GM23248 (cell line): ENCODE results near the gene ESAM. TPM values are rescaled to one million over a fixed set of nuclear protein-coding genes. Genes with fewer than 3 reads are reported as not detected.

Experiments
- DNase-seq: peaks from one replicate; pipeline ENCODE4 v3.0.0-alpha.2; 2015
- H2AFZ ChIP-seq: fragments of 200-600 bp; sonication (generic); 2 replicates; pipeline ENCODE4 v1.6.1; 2016; ENCODE audit warnings: antibody characterized with exemption
- H3F3A ChIP-seq: fragments of 200-600 bp; sonication (generic); 2 replicates; pipeline ENCODE4 v1.6.1; 2016; ENCODE audit warnings: mild to moderate bottlenecking, antibody characterized with exemption, mixed run types; ENCODE audit not compliant: insufficient read depth
- H3K27ac ChIP-seq: fragments of 200-600 bp; sonication (generic); 2 replicates; pipeline ENCODE4 v1.5.1; 2016; ENCODE audit warnings: mild to moderate bottlenecking
- H3K27me3 ChIP-seq: fragments of 200-600 bp; sonication (generic); replicated peaks from 2 replicates; pipeline ENCODE4 v1.6.1; 2016; ENCODE audit warnings: mild to moderate bottlenecking; ENCODE audit not compliant: insufficient read depth
- H3K36me3 ChIP-seq: fragments of 200-600 bp; sonication (generic); 2 replicates; pipeline ENCODE4 v1.6.1; 2016; ENCODE audit warnings: low read depth, mild to moderate bottlenecking
- H3K4me1 ChIP-seq: fragments of 200-600 bp; sonication (generic); 2 replicates; pipeline ENCODE4 v1.6.1; 2016; ENCODE audit warnings: mild to moderate bottlenecking; ENCODE audit not compliant: insufficient read depth
- H3K4me2 ChIP-seq: fragments of 200-600 bp; sonication (generic); one replicate; pipeline ENCODE4 v1.6.1; 2016; ENCODE audit warnings: mild to moderate bottlenecking; ENCODE audit not compliant: unreplicated experiment
- H3K4me3 ChIP-seq: fragments of 200-600 bp; sonication (generic); 2 replicates; pipeline ENCODE4 v1.5.1; 2016; ENCODE audit warnings: mild to moderate bottlenecking
- H3K79me2 ChIP-seq: fragments of 200-600 bp; sonication (generic); 2 replicates; pipeline ENCODE4 v1.6.1; 2016; ENCODE audit warnings: mild to moderate bottlenecking; ENCODE audit not compliant: insufficient read depth
- H3K9ac ChIP-seq: fragments of 200-600 bp; sonication (generic); 2 replicates; pipeline ENCODE4 v1.6.1; 2016; ENCODE audit warnings: mild to moderate bottlenecking
- H3K9me2 ChIP-seq: fragments of 200-600 bp; sonication (generic); 2 replicates; pipeline ENCODE4 v1.6.1; 2016; ENCODE audit warnings: mixed run types, mild to moderate bottlenecking, moderate library complexity; ENCODE audit not compliant: insufficient read depth
- H3K9me3 ChIP-seq: fragments of 200-600 bp; sonication (generic); one replicate; pipeline ENCODE4 v1.6.1; 2017; ENCODE audit warnings: low read depth
- H4K20me1 ChIP-seq: fragments of 200-600 bp; sonication (generic); 2 replicates; pipeline ENCODE4 v1.6.0; 2016; ENCODE audit not compliant: insufficient read depth
- EZH2phosphoT487 ChIP-seq: fragments of 200-600 bp; sonication (generic); IDR thresholded peaks from 2 replicates; pipeline ENCODE4 v1.6.1; 2018; ENCODE audit warnings: antibody characterized with exemption, moderate library complexity, mild to moderate bottlenecking, low read depth; ENCODE audit not compliant: insufficient read depth
- WGBS, 2 experiments: methylation state at CpG; one replicate each; pipeline ENCODE4 v1.1.6; 2015 to 2017; ENCODE audit warnings: low lambda C conversion rate in 2 of 2, low coverage in 1 of 2; ENCODE audit errors: missing lambda C conversion rate in 2 of 2; 5-methylcytosine and 5-hydroxymethylcytosine counted together
- in situ Hi-C: fragments of 300-500 bp; cut with MboI; formaldehyde crosslinking; loops from 2 replicates; pipeline ENCODE4 v1.15.0; 2020
- polyA plus RNA-seq: library from polyadenylated mRNA; unstranded; fragments of >200 nt; fragmentation: Nextera tagmentation; extraction: Ambion mirVana; gene quantifications from 2 replicates; pipeline ENCODE4 v1.2.1, GENCODE V29; 2016
- total RNA-seq: library from RNA; depleted of rRNA; stranded (reverse); fragments of >200 nt; shearing (Covaris generic); gene quantifications from 2 replicates; pipeline ENCODE4 v1.2.3, GENCODE V29; 2014; rRNA removed

The ESAM gene
- total and polyA plus RNA-seq, 2 experiments from 2014 or later: not detected

DNA sequence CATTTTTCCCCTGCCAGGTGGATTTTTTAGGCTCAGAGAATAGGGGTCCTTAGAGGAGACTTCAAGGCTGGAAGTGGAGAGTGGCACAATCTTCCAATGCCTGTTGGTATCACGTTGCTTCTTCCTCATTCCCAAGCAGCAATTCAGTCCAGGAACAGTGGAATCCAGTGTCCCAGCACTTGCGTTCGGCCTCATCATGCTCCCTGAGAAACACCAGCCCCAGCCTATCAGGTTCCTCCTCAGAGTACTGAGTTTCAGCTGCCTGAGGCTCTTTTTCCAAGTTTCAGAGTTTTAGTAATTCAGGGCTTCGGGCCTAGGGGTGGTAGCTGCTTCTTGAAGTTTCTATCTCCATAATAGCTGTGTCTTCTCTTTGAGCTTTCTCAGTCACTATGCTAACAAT lies 54.3 kb downstream of the ESAM start:
- Histone ChIP-seq H3K27me3 (peaks cover 13% of the 10 kb centered on the region; the same call in 1 of the 2 replicates), H3K36me3 (no peaks in the 10 kb centered on the region), H2AFZ (no peak overlapping the region), H3K9ac (no peak overlapping the region), H3K4me1 (no peaks in the 10 kb centered on the region), H3K79me2 (no peaks in the 10 kb centered on the region), H3K9me3 (no peaks in the 10 kb centered on the region), H3K9me2 (no peaks in the 10 kb centered on the region; the same call in 1 of the 2 replicates), H3K4me3 (no peak overlapping the region), H3K4me2 (no peak overlapping the region), H4K20me1 (no peaks in the 10 kb centered on the region), H3F3A (no peaks in the 10 kb centered on the region), H3K27ac (no peak overlapping the region)
- DNase-seq: no peak
- TF ChIP-seq EZH2phosphoT487: no peak
- 41 to 46% methylated on average over 4 of the region's 4 CpGs for WGBS, 2 experiments
- in situ Hi-C loops: no loop called here

Other genes with a start within 250 kb of the ESAM start
- gene OR8B12, start 218.6 kb downstream of the ESAM start, total RNA-seq: not detected in 2 replicates
- gene OR8B12, start 218.6 kb downstream of the ESAM start, polyA plus RNA-seq: not detected in 2 replicates
- not detected in 2 replicates for gene OR8A1, start 192.3 kb downstream of the ESAM start, total RNA-seq
- gene OR8A1, start 192.3 kb downstream of the ESAM start, polyA plus RNA-seq: not detected in 2 replicates
- not detected in 2 replicates for gene PANX3, start 150.9 kb downstream of the ESAM start, total RNA-seq
- gene PANX3, start 150.9 kb downstream of the ESAM start, polyA plus RNA-seq: not detected in 2 replicates
- gene TBRG1, start 139.4 kb downstream of the ESAM start, total RNA-seq: 25.8 and 27.6 TPM in 2 replicates
- 43.1 and 43.5 TPM in 2 replicates for gene TBRG1, start 139.4 kb downstream of the ESAM start, polyA plus RNA-seq
- 19.5 and 22.6 TPM in 2 replicates for gene SIAE, start 88.6 kb downstream of the ESAM start, total RNA-seq
- 7.2 and 9.2 TPM in 2 replicates for gene SIAE, start 88.6 kb downstream of the ESAM start, polyA plus RNA-seq
- 4.9 and 6.5 TPM in 2 replicates for gene SPA17, start 88.4 kb downstream of the ESAM start, total RNA-seq
- gene SPA17, start 88.4 kb downstream of the ESAM start, polyA plus RNA-seq: 12.4 and 14.0 TPM in 2 replicates
- 0.32 TPM in 1 of 2 replicates, not detected in the other for gene NRGN, start 22.3 kb downstream of the ESAM start, total RNA-seq
- gene NRGN, start 22.3 kb downstream of the ESAM start, polyA plus RNA-seq: 0.23 and 0.29 TPM in 2 replicates
- gene VSIG2, start 10.0 kb downstream of the ESAM start, total RNA-seq: not detected in 2 replicates
- not detected in 2 replicates for gene VSIG2, start 10.0 kb downstream of the ESAM start, polyA plus RNA-seq
- gene MSANTD2, start 38.1 kb upstream of the ESAM start, total RNA-seq: 8.4 and 11.5 TPM in 2 replicates
- gene MSANTD2, start 38.1 kb upstream of the ESAM start, polyA plus RNA-seq: 4.5 and 6.0 TPM in 2 replicates
- 10.5 and 12.1 TPM in 2 replicates for gene ROBO3, start 103.1 kb upstream of the ESAM start, total RNA-seq
- 9.9 and 12.1 TPM in 2 replicates for gene ROBO3, start 103.1 kb upstream of the ESAM start, polyA plus RNA-seq
- gene ROBO4, start 135.6 kb upstream of the ESAM start, total RNA-seq: 0.51 and 1.3 TPM in 2 replicates
- 0.53 and 1.1 TPM in 2 replicates for gene ROBO4, start 135.6 kb upstream of the ESAM start, polyA plus RNA-seq
- not detected in 2 replicates for gene HEPN1, start 157.0 kb upstream of the ESAM start, total RNA-seq
- not detected in 2 replicates for gene HEPN1, start 157.0 kb upstream of the ESAM start, polyA plus RNA-seq
- not detected in 2 replicates for gene HEPACAM, start 173.8 kb upstream of the ESAM start, total RNA-seq
- gene HEPACAM, start 173.8 kb upstream of the ESAM start, polyA plus RNA-seq: not detected in 2 replicates
- gene CCDC15, start 191.9 kb upstream of the ESAM start, total RNA-seq: 0.97 and 1.3 TPM in 2 replicates
- gene CCDC15, start 191.9 kb upstream of the ESAM start, polyA plus RNA-seq: 1.6 and 1.8 TPM in 2 replicates